ENCODE measurements around the gene PRDM16.

Gene PRDM16

DNA sequence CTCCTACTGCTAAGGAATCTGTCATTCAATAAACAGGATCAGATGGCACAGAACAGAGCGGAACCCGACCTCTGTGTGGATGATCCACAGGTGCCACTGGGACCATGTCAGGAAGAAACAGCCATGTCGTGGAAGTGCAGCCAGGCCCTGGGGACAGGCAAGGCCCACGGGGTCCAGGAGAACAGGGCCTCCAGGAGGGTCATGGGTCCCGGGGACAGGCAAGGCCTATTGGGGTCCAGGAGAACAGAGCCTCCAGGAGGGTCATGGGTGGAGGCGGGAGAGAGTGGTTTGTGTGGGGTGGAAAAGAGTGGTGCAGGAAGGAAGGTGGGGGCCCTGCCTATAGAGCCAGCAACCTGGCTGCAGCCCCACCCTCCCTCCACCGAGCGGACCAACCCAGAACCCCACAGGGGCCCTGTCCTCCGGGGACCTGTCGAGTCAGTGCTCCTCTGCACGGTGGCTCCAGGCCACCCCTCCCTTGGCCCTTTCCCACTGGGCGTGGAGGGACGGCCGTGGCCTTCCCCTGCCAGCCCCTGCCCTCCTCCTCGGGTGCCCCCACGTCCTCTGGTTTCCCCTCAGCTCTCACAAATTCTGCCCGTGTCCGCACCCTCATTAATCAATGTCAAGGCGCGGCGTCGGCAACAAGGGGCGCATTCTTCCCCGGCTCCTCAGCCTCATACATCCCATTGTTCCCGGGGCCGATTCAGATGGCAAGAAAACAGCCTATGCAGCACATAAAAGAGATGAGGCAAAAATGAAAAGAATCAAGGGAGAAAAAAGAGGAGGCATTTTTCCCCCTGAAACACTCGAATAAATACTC lies 146.4 kb downstream of the PRDM16 start:
- DNase-seq, result no peak

DNA sequence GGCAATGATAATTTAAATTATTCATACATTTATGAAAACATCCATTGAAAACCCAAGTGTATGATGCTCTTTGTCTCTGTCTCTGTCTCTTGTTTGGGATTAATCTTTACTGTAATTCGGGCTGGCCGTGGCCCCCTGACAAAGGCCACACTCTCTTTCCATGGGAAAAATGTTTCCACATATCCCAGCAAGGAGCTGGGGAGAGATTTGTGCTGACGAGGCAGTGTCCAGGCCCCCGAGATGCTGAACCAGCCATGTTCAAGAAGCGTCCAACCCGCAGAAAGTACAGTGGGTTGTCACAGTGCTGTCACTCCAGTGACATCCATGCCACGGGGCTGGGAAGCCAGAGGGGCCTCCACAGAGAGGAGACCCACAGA lies 147.0 kb downstream of the PRDM16 start:
- DNase-seq, result no peak

DNA sequence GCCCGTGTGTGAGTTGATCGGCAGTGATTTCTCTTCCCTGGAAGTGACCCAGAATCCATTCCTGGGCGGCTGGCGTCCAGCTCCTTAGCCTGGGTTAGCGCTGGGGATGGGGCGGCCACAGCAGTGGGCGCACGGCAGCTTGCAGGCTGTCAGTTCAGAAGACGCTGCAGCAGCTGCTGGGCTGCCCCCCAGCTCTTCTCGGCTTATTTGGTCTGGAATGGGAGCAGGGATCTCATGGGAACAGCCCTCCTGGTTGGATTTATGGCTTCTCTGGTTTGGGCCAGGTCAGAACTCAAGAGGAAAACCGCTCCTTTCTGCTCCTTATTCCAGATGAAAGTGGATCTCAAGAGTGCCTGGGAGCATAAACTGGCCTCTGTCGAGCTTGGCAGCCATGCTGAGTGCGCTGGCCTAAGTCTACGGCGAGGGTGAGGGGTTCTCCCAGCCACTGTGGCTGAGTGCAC lies 148.2 kb downstream of the PRDM16 start:
- no peak for DNase-seq

DNA sequence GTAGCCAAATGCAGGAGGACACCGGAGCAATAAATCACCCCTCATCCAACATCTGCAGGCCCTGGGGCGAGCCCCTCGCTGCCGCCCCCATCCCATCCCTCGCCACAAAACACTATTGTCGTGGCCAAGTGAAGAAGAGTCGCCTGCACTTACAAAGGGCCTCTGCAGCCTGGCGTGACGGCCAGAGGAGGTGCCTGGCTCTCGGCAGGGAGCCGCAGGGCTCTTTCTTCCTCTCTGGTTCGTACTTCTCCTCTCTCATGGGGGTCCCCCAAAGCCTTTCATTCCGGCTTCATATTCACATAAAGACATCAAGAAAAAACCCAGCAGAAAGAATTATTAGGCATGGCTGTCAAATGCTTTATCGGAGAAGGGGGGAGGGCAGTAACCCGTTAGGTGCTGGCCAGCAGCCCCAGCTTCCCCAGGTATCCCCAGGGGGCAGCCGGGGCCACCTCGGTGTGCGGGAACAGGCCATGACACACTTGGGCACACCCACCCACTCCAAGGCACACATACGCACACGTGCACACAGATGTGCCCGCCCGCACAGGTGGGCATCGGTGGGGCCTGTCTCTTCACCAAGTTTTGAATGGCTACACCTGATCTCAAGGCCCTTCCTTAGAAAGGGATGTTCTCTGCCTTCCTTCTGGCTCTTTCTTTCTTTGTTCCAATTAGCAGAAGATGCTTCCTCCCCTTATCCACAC lies 149.1 kb downstream of the PRDM16 start:
- DNase-seq, result no peak

DNA sequence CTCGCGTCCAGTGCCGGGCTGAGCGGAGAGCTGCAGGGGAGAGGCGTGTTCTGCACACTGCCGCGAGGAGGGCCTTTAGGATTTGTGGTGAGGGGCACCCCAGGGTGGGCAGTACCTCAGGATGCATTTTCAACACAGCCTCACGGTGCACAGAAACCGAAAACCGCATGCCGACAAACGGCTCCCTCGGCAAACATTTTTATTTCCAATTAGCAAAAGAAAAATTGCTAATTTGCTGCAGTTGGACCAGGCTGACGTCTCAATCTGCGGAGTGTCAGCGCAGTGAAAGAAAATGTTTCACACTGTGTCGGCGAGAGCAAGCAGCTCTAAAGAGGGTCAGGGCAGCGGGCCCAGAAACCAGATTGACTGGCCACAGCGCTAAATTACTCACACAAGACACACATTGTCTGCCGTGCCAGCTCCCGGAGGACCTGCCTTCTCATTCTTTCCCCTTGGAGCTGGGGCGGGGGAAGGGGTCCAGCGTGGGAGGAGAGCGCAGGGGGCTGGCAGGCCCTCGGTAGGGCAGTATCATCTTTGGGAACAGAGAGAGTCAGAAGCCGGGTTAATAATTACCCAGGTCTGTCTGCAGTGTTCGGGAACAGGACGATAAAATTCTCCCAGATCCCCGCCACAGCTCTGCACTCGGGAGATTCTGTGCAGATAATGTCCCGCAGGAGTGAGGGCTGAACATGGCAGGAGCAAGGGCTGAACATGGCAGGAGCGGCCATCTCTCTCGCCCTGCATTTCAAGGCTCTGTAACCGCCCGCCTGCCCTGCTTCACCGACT lies 150.2 kb downstream of the PRDM16 start:
- no peak for DNase-seq

DNA sequence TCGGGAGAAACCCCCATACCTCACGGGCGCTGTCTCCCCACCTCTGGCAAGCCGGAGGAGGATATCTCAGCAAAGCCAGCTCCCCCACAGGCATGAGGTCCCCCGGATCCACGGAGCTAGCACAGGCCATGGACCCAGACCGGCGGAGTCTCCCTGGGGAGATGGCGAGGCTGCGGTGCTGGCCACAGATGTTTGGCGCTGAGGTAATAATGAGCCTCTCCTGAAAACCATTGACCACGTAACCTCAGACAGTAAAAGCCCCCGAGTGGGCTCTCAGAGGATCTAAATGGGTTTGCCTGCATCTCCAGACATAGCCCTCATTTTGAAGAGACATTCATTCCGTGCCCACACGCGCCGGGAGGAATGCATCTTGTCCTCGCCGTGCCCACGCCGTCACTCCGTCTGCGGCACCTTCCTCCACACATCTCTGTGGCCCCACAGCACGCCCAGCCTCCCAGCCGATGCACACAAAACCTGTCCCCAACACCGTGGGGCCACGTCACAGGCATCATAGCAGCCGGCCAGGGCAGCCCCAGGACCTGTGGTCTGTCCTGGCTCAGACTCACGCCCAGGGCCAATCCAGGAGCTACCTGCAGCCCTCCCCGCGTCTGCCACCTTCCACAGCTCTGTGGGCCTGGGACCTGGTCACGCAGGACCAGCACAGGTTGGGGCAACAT lies 150.9 kb downstream of the PRDM16 start:
- DNase-seq, result no peak

DNA sequence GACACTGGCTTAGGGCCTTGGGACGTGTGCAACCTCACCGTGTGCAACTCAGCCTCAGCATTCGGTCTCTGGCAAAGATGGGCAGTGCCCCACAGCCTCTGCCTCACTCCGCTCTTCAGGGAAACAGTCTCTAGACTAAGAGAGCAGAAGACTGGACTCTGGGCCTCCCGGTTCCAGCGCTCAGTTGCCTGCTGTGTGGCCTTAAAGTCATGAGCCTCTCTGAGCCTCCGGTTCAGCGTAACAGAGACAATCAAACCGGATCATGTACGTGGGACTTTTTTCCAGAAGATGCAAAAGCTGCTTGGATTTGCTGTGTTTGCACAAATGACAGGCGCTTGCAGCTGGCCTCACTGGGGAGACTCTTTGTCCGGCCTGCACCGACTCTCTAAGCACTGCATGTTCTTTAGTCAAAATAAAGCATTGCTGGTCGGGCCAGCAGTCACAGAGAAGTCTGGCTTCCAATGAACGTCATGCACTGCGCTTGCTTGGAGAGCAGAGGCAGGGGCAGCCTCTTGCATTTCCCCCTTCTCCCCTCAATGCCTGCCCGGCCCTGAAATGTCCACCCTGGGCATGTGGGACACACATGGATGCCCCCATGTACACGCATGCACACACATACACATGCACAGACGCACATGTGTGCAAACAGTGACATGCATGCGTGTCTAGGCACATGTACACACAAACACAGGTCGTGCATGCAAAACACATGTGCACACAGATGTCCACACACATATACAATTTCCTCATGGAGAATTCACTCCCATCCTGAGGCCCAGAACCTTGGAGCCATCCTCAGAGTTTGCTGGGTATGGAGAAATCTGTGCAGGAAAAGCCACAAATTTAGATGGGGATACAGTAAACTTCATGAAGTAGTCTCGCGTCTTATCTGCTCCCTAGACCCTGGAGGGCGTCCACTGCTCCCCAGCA lies 152.4 kb downstream of the PRDM16 start:
- DNase-seq, result no peak

DNA sequence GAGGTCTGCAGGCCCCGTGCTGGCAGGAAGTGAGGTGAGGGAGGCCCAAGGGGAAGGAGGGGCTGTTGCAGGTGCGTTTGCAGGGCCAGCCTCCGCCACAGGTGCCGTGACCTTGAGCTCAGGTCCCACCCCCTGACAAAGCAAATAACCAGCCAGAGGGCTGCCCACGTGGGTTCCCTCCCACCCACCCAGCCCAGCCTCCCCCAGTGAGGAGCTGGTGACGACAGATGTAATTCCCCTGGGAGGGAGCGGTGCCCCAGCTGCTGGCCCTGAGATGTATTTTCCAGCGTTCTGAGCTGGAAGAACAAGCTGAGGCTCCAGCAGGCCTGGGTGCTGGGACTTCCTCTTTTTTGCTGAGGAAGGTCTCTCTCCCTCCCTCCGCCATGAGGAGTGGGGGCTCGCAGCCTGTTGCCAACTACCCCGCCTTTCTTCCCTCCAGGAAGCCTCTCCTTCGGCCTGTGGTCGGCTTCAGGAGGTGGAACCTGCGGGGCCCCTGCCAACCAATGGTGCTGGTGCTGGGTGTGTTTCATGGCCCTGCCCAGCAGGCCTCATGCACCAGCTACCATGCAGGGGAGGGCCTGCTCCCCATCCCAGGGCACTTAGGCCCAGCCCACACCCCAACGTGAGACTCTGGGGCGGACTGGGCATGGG lies 153.2 kb downstream of the PRDM16 start:
- no peak for DNase-seq

DNA sequence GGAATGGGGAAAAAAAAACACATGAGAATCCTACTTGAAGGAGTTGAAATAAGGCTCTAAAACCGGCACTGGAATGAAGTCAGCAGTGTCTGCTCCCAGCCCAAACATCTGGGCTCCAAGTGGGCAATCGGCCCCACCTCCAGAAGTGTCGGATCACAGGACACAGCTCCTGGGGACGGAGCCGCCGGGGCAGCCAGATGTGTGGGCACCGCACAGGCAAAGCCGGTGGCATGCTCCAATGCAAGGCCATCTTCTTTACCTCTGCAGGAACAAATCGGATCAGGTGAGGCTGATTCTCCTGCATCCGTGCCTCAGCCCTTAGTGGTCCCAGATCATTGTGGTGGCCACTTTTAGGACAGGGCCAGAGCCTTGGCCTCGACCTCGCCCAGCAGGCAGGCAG lies 156.7 kb downstream of the PRDM16 start:
- DNase-seq, result no peak

DNA sequence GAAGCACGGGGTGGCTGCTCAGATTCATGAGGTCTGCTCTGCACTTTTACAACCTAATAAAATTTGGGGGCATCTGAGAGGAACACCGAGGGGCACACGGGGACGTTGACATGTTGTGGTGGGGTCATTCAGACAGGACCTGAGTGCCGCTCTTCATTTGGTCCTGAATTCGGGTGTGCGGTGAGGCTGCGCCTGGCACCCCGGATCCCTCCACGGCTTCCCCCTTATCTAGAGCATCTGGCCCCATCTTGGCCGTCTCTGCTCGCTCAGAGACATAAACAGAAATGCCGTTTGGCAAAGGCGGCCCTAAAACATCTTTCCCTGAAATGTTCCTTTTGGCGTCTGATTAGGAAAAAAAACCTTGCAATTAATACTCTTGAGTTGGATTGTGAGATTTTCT lies 157.2 kb downstream of the PRDM16 start:
- DNase-seq, result no peak

DNA sequence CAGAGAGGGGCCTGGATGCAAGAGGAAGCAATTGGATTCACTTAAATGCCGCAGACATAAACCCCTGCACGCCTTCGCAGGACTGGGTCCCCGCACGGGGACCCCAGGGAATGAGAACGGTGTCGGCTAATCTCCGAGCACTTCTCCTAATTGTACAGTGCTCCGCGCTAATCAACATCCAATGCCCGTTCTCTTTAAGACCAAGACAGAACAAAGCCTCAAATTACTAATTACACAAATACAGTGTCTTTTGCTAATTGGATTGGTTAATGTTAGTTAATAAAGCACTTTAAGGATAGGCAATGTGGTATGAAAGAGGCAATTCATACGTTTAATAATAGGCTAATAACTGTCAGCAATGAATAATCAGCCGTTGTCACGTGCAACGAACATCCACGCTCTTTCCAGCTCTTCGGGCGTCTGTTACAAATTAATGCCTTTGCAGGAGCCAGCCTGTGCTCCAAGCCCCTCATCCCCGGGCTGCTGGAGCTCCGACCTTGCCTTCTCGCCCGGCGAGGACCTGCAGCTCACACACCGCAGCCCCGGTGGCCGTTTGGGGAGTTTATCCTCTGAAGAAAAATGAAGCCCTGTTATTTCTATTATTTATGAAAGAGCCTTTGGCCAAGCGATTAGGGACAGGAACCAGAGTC lies 157.8 kb downstream of the PRDM16 start:
- DNase-seq, result no peak

DNA sequence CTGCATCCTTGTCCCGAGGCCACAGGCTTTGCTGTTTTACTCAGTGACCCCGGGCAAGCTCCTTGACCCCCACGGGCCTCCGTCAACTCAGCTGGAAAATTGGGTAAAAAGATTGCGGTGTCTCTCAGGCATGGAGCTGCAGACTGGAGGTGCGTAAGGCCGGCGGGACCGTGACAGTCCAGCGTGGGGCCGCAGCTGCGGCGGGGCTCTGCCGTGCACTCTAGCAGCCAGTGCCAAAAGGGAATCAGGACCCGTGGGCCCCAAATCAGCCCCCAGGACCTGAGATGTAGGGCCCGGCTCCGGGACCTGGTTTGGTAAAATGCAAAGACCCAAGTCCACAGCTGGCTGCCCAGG lies 158.3 kb downstream of the PRDM16 start:
- DNase-seq, result no peak

DNA sequence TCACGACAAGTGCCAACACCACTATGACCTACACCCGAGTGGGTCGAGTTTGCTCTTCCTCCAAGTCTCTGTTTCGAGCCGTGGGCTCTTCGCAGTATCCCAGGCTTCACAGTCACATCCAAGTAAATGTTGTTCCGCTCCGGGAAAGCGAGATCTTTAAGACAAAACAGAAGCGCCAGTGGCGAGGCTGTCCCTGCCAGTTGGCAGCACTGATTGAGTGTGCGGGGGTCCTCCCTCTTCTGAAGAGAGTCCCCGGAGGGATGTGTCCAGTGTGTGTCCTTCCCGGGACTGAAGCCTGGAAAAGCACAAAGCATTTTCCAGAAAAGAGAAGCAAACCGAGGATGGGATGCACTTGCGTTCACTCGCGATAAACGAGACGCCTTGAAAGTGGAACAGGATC lies 158.9 kb downstream of the PRDM16 start:
- DNase-seq, result no peak

DNA sequence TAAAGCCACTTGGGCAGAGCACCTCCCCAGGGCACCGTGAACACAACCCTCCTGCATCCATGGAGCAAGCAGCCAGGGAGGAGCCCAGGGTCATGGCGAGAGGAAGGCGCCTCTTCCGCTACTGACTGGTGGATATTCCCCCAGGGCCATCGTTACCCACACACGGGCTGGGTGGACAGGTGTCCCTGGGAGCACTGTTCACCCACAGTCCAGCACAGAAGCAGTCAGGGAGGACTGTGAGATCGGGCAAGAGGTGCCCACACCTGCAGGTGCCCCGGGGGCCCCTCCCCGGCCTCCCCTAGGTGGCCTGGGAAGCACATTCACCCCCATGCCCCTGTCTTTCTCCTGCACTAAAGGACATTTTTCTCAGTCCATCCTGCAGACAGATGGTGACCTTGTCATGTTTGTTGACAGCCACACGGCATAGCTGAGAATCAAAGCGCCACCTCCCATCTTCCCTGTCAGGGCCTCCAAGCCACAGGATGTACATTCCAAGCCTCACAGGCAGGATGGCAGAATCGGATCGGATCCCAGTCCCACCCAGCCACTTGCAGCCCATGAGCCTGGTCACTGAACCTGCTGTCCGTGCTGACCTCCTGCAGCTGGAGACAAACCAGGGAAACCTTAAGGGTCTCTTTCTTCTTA lies 160.2 kb downstream of the PRDM16 start:
- DNase-seq, result no peak

DNA sequence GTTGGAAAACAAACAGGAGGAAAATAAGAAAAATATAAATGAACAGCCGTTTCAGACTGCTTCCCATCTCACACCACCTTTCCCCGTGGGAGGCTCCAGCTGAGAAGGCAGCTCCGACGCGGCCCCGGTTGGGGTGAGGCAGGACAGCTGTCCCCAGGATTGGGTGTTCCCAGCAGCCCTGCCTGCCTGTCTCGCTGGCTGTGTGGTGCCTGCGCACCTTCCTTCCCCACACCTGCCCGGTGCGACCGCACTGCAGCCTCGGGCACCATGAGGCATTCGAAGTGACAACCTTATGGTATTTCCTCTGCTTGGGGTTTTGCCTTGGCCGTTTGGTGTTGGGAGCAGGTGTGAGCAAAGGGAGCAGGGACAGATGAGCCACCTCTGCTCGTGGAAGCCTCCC lies 161.6 kb downstream of the PRDM16 start:
- DNase-seq, result no peak

DNA sequence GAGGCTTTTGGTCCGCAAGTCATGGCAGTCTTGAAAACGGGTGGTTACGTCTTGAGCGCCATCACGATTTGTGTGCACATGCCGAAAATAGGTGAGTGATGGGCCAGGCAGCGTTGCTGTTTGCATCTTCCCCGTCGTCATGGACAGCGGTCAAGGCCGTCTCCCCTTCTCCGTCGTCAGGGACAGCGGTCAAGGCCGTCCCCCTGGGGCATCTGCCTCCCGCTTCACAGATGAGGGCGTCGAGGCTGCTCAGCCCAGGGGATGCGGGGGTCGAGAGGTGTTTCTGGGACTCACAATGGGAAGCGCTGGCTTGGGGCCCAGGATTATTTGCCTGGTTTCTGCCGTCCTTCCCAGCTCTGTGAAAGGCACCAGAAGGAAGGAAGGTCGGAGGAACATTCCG lies 162.2 kb downstream of the PRDM16 start:
- no peak for DNase-seq

DNA sequence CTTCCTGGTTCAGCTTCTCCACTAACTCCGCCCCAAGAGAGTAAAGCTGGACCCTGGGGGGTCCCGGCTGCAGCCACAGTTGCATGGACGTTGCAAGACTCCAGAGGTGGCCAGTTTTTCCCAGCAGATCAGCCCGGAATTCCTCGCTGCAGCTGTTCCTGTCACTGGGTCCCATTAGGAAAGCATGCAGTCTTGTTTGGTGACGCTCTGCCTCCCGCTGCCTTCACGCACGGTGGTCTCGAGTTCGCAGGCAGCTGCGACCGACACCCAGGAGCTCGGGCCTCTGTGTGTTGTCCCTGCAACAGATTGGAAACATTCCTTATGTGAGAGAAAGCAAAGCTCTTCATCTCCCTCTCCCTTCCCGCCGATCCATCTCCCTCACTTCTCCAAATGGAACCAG lies 162.8 kb downstream of the PRDM16 start:
- no peak for DNase-seq

DNA sequence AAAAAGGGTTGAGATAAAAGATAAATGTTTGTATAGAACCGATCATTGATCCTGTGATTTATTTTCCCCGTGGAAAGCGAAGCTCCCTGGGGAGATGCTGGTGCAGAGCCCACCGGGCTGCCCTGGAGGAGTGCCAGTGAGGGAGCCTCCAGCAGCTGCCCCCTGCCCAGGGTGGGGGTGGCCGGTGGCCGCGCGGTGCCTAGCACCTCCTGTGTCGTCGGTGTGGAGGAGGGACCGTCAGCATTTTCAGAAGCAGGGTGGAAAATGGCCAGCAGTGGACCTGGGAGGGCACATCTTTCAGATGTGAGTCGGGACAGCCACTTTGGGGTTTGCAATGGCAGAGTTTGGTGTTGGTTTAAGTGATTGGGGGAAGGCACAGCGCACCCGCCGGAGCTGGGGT lies 164.0 kb downstream of the PRDM16 start:
- no peak for DNase-seq

DNA sequence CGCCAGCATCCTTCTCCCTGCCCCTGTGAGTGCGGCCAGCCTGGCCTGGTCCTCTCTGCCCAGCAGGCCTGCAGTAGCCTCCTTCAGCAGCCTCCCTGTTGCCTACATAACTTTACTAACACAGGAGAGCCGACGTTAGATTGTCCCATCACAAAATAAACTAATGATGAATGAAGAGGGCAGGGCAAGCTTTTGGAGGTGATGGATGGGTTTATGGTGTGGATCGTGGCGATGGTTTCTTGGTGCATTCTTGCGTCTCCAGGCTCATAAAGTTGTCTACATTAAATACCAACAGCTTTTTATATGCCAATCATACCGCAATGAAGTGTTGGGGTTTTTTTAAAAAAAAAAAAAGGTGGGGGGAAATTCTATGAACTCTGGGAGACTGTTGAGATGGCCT lies 164.5 kb downstream of the PRDM16 start:
- no peak for DNase-seq

DNA sequence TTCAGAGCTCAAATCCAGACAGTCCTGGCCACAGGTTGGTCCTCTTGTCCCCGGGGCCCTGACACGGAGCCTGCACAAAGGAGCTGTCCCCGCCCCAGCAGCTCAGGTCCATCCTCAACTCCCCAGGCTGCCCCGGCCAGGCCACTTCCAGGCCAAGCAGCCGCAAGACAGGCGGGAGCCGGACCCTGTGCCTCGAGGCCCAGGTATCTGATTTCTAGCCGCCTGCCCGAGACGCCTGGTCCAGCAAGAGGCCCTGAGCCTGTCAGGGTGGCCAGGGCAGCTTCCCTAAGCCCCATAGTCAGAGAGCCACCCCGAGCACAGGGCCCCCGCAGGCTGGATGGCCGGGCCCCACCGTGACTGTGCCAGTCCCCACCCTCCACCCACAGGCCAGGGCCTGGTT lies 165.3 kb downstream of the PRDM16 start:
- no peak for DNase-seq

DNA sequence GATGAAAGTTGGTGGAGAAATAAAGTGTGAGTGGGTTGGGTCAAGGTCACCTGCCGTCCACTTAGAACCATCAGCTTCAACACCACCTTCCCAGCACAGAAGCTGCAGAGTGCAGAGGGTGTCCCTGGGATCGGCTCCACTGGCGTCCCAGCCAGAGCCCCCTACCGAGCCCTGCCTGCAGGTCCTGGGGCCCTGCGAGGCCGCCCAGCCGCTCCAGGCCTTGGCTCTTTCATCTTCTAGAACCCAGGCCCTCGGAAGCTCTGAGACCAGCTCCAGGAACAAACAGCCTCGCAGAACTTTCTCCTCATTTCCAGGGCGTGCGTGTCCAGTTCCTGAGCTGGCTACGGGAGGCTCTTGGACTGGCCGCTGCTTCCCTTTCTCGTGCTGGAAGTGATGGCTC lies 166.0 kb downstream of the PRDM16 start:
- no peak for DNase-seq

Measured in CD4-positive, alpha-beta T cell treated with Interleukin-6 for 4 hours (primary cell).